Stimulated activated naive CD4-positive, alpha-beta T cell (primary cell): ENCODE results near the gene FKBP14.

Experiments used
- DNase-seq, 6 experiments: peaks; one replicate each; lab custom pipeline; 2025; lab: John Stamatoyannopoulos, UW

Gene FKBP14

GRCh38 chr7:30026229-30027064, at the start of gene FKBP14:
FKBP14 (minus strand) TSS chr7:30026702; CDS start chr7:30026508, 194 bp downstream.
- DNase-seq, result peak; percentile 82 to 88 (median 86)

GRCh38 chr7:30074422-30075030, 48.0 kb upstream of the FKBP14 start:
- peak in 2 of 6 experiments; percentile 2 to 6 for DNase-seq

DNA sequence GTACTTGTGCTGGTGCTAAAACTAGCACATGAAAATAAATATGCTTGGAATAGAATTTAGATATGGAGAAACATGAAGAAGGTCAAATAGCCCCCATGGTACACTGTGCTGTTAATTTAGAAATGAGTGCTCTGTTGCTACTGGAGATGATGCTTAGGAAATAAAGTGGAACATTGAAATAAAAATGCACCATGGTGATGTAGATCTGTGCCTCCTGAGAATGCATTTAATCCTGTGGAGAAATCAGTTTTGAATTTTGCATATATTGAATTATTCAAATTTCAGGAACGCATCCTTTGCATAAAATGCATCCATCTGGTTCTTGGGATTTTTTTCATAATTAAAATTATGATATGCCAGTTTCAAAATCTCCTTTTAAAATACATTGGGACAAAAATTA, 46.2 kb upstream of the FKBP14 start:
- DNase-seq, result no peak

DNA sequence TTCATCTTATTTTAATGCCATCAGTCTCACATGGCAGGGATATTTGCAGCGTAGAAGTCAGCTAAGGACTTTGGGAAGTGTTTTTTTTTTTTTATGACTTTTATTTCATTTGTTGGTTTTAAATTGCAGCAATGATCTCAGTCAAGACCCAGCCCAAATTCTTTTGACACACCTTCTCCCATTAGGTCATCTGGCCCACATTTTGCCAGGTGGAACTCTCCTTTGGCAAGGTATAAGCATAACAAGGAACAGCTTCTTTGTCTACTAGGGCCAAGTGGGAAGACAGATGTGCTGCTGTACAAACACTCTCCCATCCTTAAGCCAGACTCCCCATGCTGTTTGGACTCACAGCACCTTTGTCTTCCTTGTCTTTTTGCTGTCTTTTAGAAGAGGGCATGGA, 43.5 kb upstream of the FKBP14 start:
- no peak for DNase-seq

DNA sequence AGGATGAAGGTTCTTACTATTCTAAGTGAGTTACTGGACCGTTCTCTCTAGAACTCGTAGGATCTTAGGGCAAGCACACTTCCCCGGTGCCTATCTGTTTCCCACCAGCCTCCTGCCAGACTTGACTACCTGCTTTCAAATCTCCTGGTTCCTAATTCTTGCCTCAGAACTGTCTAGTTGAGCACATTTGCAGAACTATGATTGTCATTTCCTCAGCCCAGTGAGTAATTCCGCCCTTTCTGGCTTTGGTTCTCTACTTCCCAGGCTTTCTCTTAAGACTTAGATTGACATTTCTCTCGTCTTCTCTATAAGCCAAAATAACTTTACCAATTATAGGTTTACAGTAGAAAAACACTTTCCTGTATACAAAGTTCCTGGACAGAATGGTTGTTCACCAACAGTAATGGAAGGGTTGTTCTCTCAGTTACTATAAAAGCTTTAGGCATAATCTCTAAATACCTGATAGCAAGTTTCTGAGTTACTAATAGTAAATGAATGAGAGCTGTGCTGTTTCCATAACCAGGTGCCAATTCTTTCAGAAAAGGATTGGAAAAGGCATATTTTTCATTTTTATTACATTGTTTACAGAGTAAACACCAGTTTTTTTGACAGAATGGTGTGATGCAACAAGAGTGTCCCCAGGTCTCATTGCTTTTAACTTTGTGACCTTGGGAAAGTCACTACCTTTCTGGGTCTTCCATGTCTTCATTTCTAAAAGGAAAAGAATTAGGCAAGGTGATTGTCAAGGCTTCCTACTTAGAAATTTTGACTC, 42.8 kb upstream of the FKBP14 start:
- no peak for DNase-seq

DNA sequence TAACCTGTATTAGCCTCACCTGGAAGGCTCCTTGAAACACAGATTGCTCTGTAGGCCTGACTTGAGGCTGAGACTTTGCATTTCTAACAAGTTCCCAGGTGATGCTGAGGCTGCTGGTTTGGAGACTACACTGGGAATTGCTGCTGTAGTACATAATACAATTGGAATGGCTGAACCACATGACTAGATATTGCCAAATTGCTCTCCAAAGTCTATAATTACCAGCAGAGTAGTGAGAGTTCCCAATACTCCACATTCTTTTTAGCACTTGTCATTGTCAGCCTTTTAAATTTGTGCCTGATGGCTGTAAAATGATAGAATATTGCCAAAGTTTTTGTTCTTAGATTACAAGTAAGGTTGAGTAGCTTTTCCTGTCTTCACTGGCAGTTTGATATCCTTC, 41.6 kb upstream of the FKBP14 start:
- DNase-seq, result no peak

- no peak for DNase-seq
Measured at GRCh38 chr7:30066687-30067086, 40.2 kb upstream of the FKBP14 start.

DNA sequence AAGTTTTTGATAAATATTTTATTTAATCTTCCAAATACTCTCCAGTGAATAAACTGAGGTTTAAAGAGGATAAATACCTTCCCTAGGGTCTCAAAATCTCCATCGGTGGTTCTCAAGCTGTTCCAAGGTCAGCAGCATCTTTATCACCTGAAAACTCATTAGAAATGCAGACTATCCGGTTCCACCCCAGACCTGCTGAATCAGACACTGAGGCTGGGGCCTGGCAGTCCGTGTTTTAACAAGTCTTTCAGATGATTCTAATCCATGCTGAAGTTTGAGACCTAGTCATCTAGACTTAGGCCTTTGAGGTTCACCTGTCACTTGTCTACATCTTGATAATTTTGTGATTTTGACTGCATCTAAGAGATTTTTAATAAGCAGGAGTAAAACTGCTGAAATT, 39.2 kb upstream of the FKBP14 start:
- DNase-seq, result no peak

DNA sequence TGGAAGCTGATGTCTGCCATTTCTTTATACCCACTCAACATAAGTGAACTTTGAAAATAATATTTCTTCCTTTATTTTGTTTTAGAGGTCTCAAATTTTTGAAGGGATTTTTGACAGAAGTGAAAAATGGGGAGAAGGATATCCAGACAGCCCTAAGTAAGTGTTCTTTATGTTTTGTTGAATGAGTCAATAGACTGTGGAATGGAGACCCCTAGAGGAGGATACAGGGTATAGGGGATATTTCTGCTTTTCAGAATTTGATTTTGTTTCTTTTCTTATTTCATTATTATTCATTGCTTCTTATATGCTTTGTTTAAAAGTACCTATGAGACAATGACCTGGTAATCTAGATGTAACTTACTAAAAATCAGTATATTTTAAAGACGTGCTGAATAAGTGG, 36.1 kb upstream of the FKBP14 start:
- DNase-seq, result peak in 2 of 6 experiments; percentile 16 to 21

DNA sequence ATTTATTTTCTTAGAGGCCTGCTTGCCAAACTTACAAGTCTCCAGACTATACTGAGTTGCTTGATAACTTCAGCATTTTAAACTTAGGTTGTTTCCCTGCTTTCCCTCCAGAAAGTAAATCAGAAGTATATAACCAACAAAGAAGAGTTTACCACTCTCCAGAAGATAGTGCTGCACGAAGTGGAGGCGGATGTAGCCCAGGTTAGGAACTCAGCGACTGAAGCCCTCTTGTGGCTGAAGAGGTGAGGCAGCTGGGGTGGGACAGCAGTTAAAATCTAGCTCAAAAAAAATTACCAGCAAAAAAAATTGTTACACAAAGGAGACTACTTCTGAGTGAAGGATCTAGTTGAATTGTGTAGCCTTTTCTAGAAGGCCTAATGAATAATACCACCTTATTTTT, 35.3 kb upstream of the FKBP14 start:
- DNase-seq, result peak; percentile 1 to 36 (median 27)

DNA sequence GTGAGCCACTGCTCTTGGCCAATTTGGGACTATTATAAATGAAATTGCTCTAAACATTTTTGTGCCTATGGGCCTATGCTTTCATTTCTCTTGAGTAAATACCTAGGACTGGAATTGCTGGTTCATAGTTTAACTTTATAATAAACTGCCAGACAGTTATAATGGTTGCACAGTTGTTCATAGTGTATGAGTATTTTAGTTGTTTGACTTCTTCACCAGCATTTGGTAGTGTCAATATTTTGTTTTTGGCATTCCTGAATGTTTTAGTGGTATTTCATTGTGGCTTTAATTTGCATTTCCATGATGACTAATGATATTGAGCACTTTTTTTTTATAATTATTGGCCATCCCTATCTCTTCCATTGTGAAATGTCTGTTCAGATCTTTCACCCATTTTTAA, 31.2 kb upstream of the FKBP14 start:
- DNase-seq, result no peak

GRCh38 chr7:30053068-30053467, 26.6 kb upstream of the FKBP14 start:
- no peak for DNase-seq

DNA sequence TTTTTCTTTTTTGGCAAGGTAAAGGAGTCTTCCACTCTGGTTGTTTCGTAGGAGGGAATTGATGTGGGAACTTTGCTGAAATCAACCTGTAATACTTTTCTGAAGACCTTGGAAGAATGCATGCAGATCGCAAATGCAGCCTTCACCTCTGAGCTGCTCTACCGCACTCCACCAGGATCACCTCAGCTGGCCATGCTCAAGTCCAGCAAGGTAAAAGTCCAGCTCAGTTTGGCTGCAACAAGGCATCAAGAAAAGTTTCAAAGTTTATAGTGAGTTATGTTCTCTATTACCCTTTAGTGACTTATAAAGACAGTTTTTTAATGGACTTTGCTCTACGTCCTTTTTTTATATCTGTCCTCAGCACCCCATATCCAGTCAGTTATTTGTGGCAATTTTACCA, 22.7 kb upstream of the FKBP14 start:
- DNase-seq, result no peak

- no peak for DNase-seq
Measured at GRCh38 chr7:30048582-30048981, 22.1 kb upstream of the FKBP14 start.

GRCh38 chr7:30047124-30047523, 20.6 kb upstream of the FKBP14 start:
- no peak for DNase-seq

GRCh38 chr7:30046127-30046770, 19.7 kb upstream of the FKBP14 start:
- DNase-seq, result no peak

DNA sequence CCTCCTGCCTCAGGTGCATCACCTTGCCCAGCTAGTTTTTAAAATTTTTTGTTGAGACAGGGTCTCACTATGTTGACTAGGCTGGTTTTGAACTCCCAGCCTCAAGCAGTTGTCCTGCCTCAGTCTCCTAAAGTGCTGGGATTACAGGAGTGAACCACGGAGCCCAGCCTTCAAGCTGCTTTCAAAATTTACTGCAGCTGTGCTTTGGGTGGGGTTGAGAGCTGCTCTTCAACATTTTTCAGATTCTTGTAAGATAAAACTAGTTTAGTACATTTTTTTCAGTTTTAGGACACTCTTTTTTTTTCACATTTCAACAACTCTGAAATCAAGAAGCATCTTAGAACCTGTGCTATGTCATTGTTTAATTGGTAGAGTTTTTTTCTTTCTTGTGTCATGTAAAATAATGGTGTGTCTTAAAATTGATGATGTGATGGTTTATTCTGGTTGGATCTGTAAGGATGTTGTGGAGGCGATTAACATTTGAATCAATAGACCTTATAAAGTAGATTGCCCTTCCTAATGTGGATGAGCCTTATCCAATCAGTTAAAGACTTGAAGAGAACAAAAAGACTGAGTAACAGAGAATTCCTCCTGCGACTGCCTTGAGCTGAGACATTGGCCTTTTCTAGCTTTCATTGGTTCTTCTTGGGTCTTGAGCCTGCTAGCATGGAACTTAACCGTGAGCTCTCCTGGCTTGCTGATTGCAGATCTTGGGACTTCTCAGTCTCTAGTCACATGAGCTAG, 15.2 kb upstream of the FKBP14 start:
- DNase-seq, result no peak

DNA sequence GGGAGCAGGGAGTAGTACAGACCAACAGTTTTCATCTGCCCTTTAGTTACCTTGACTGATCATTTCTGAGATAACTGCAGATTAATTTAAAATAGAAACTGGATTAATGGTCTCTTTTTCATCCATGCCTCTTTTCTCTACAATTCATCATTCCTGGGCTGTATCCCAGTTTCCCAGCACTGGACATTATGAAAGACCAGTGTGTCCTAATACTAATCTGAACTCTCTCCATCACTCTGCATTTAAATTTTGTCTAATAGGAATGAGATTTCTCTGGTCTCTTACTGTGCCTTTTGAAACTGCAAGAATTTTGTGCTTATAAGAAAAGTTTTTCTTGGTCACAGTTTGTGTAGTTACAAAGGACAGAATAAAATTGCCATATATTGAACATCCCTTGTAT, 14.4 kb upstream of the FKBP14 start:
- no peak for DNase-seq

DNA sequence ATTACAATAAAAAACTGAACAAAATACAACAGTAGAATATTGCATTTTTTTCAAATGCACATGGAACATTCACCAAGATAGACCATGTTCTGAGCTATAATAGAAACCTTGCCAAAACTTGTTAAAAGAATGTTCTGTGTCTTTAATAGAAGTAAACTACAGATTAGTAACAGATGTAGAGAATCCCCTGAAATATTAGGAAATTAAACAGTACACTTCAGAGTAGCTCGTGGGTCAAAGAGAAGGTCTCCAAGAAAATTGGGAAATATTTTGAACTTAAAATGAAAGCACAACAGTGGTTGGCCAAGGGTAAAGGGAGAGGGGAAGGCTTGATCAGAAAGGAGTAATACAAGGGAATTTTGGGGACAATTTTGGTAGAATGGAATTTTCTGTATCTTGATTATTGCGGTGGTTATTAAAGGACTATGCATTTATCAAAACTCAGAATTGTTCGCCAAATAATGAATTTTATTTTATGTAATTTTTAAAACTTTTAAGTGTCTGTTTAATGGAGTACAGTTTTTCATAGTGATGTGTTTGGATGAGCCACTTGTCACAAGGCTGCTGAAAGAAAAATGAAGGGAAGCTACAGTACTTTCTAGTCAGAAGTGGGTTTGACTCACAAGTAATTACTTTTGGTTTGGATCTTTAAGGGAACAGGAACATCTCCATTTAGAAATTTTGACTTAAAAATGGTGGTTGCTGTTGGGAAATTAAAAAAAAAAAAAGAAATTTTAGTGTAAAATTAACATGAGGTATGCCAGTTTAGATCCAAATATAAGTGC, 11.9 kb upstream of the FKBP14 start:
- DNase-seq, result no peak

DNA sequence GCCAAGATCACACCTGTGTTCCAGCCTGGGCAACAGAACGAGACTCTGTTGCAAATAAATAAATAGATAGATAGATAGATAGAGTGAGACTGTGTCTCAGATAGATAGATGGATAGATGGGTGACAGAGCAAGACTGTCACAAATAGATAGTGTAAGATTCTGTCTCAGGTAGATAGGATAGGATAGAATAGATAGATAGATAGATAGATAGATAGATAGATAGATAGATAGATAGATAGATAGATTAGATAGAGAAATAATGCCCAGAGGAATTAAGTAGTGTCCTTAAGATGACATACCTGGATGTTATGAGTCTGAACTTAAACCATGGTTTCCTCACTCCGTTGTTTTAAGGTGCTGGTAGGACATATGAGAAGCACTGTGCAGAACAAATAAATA, 9.7 kb upstream of the FKBP14 start:
- DNase-seq, result no peak

GRCh38 chr7:30034501-30034900, 8.0 kb upstream of the FKBP14 start:
- DNase-seq, result no peak
